ENCODE measurements around the gene INO80B. TPM values are rescaled to one million over a fixed set of nuclear protein-coding genes. Genes with fewer than 3 reads are reported as not detected.

The INO80B gene
- total and polyA plus RNA-seq, 2 donors (not counting 1 experiment from before 2014, with no cell fraction given) = 30.4 to 78.6 TPM

- Mint-ChIP-seq H3K9me3 (ENCODE audit: insufficient read depth) (no peaks in the 10 kb centered on the region), H3K27ac (no peak overlapping the region), H3K27me3 (peaks cover 11% of the 10 kb centered on the region), H3K4me3 (no peak overlapping the region), H3K4me1 (peaks cover 2% of the 10 kb centered on the region)
- intact Hi-C loops (cut with micrococcal nuclease) = no loop called here
- H2AFZ ChIP-seq (ENCODE audit: insufficient read depth, low read depth, low read length, poor library complexity, severe bottlenecking) = no peak overlapping the region
- H3K79me2 ChIP-seq (ENCODE audit: control insufficient read depth, insufficient read depth, low read length) = no peaks in the 10 kb centered on the region
- H3K27me3 ChIP-seq (replicated peaks in 1 of 4; ENCODE audit: control extremely low read depth in 1 of 4, control insufficient read depth in 3 of 4, insufficient read depth in 4 of 4, low read length in 3 of 4) = peaks cover 0 to 16% (median 3%) of the 10 kb centered on the region in 4 experiments
- DNase-seq (no peak), ATAC-seq (ENCODE audit: low read depth) (no peak)
- no peak overlapping the region for H3K4me3 ChIP-seq (ENCODE audit: control extremely low read depth in 1 of 5, extremely low read depth in 1 of 5, insufficient read depth in 1 of 5, low read depth in 2 of 5, low read length in 4 of 5)
- H4K20me1 ChIP-seq (ENCODE audit: control insufficient read depth, insufficient read depth, low read length, poor library complexity, severe bottlenecking) = no peaks in the 10 kb centered on the region
- H3K9ac ChIP-seq (ENCODE audit: low read length) = no peak overlapping the region
- WGBS (ENCODE audit: insufficient coverage) = 100% methylated on average over 1 of the region's 5 CpGs
- TF ChIP-seq CTCF (IDR thresholded peaks at IDR 0.05) (no peak), EZH2 (IDR thresholded peaks at IDR 0.05; ENCODE audit: borderline replicate concordance, insufficient read depth, low read depth, low read length, poor library complexity, severe bottlenecking) (no peak)
- no peaks in the 10 kb centered on the region for H3K36me3 ChIP-seq (replicated peaks in 1 of 2; ENCODE audit: control extremely low read depth in 1 of 2, control insufficient read depth in 1 of 2, extremely low read depth in 1 of 2, insufficient read depth in 2 of 2, low read length in 1 of 2)
- H3K4me1 ChIP-seq (ENCODE audit: control insufficient read depth in 2 of 2, insufficient read depth in 2 of 2, low read length in 2 of 2) = peaks cover 0 to 2% of the 10 kb centered on the region in 2 donors
- H3K4me2 ChIP-seq (replicated peaks; ENCODE audit: low read depth, low read length, poor library complexity, severe bottlenecking) = no peak overlapping the region
- ChIA-PET POLR2A (interaction anchor here (0.6 to 0.7 kb wide), 2 partner anchors 77 to 268 kb away, joined by 4 to 6 read pairs; no protein-coding TSS in a partner anchor), CTCF (no interaction called here)
- H3K9me3 ChIP-seq (ENCODE audit: control extremely low read depth in 1 of 3, control insufficient read depth in 2 of 3, insufficient read depth in 1 of 3, low read length in 2 of 3) = no peaks in the 10 kb centered on the region
- H3K27ac ChIP-seq (ENCODE audit: low read length in 2 of 2) = no peak overlapping the region
Measured at GRCh38 chr2:74447230-74447999, 7.5 kb upstream of the INO80B start.

- no peak overlapping the region for H3K4me3 Mint-ChIP-seq
- peaks cover 0 to 7% of the 10 kb centered on the region in 2 donors for H3K4me1 ChIP-seq (ENCODE audit: control insufficient read depth in 2 of 2, insufficient read depth in 2 of 2, low read length in 2 of 2)
- peaks cover 10% of the 10 kb centered on the region for H3K27me3 Mint-ChIP-seq
- intact Hi-C loops (cut with micrococcal nuclease) = no loop called here
- ChIA-PET POLR2A (no interaction called here), CTCF (no interaction called here)
- no peaks in the 10 kb centered on the region for H3K9me3 Mint-ChIP-seq (ENCODE audit: insufficient read depth)
- H3K79me2 ChIP-seq (ENCODE audit: control insufficient read depth, insufficient read depth, low read length) = no peaks in the 10 kb centered on the region
- no peak overlapping the region for H3K27ac Mint-ChIP-seq
- peaks cover 0 to 7% (median 1%) of the 10 kb centered on the region in 4 experiments for H3K27me3 ChIP-seq (replicated peaks in 1 of 4; ENCODE audit: control extremely low read depth in 1 of 4, control insufficient read depth in 3 of 4, insufficient read depth in 4 of 4, low read length in 3 of 4)
- H3K9me3 ChIP-seq (ENCODE audit: control extremely low read depth in 1 of 3, control insufficient read depth in 2 of 3, insufficient read depth in 1 of 3, low read length in 2 of 3) = no peaks in the 10 kb centered on the region
- no CpG with 5 or more reads among the region's 2 CpGs for WGBS (ENCODE audit: insufficient coverage)
- no peak overlapping the region for H3K9ac ChIP-seq (ENCODE audit: low read length)
- H3K4me2 ChIP-seq (replicated peaks; ENCODE audit: low read depth, low read length, poor library complexity, severe bottlenecking) = no peak overlapping the region
- TF ChIP-seq EZH2 (IDR thresholded peaks at IDR 0.05; ENCODE audit: borderline replicate concordance, insufficient read depth, low read depth, low read length, poor library complexity, severe bottlenecking) (no peak), CTCF (IDR thresholded peaks at IDR 0.05) (no peak)
- no peaks in the 10 kb centered on the region for H4K20me1 ChIP-seq (ENCODE audit: control insufficient read depth, insufficient read depth, low read length, poor library complexity, severe bottlenecking)
- H3K36me3 ChIP-seq (replicated peaks in 1 of 2; ENCODE audit: control extremely low read depth in 1 of 2, control insufficient read depth in 1 of 2, extremely low read depth in 1 of 2, insufficient read depth in 2 of 2, low read length in 1 of 2) = no peaks in the 10 kb centered on the region
- H2AFZ ChIP-seq (ENCODE audit: insufficient read depth, low read depth, low read length, poor library complexity, severe bottlenecking) = no peak overlapping the region
- peaks cover 11% of the 10 kb centered on the region for H3K4me1 Mint-ChIP-seq
- ATAC-seq (ENCODE audit: low read depth) (no peak), DNase-seq (no peak)
- no peak overlapping the region for H3K4me3 ChIP-seq (ENCODE audit: control extremely low read depth in 1 of 5, extremely low read depth in 1 of 5, insufficient read depth in 1 of 5, low read depth in 2 of 5, low read length in 4 of 5)
- H3K27ac ChIP-seq (ENCODE audit: low read length in 2 of 2) = no peak overlapping the region
Measured at GRCh38 chr2:74448771-74449170, 6.1 kb upstream of the INO80B start.

Data from B cell (primary cell).